ENCODE data around the gene RIN3.

GRCh38 chr14:92502541-92503286 lies 10.9 kb upstream of the RIN3 start:
- TF ChIP-seq CTCF (IDR thresholded peaks at IDR 0.05) (no peak), POLR2A (IDR thresholded peaks at IDR 0.05) (no peak), POLR2AphosphoS5 (IDR thresholded peaks at IDR 0.05) (no peak)

All from prostate gland (tissue), 2 donors.